ENCODE measurements around the gene RRAGC.
A peak's percentile ranks its signal among the peaks of the same experiment; 100 is the strongest.
"Not testable (repeated sequence)": the region's sequence is repeated elsewhere in the genome, so short reads cannot be mapped to it uniquely, and the experiment has no call there.

RRAGC gene

GRCh38 chr1:38852780-38853179 is 6.8 kb downstream of the RRAGC start:
- DNase-seq: no peak

GRCh38 chr1:38848071-38848470 is 11.5 kb downstream of the RRAGC start:
- no peak for DNase-seq

- DNase-seq: no peak
These were observed 13.4 kb downstream of the RRAGC start for GRCh38 chr1:38846210-38846609.

- not testable (repeated sequence) for DNase-seq
These were observed 14.5 kb downstream of the RRAGC start for GRCh38 chr1:38845088-38845487.

GRCh38 chr1:38840281-38840680 is 19.3 kb downstream of the RRAGC start:
- no peak for DNase-seq

- no peak for DNase-seq
These were observed 20.2 kb downstream of the RRAGC start for GRCh38 chr1:38839363-38839762.

- not testable (repeated sequence) for DNase-seq
These were observed 23.3 kb downstream of the RRAGC start for GRCh38 chr1:38836316-38836715.

- DNase-seq: no peak
These were observed 24.4 kb downstream of the RRAGC start for GRCh38 chr1:38834937-38835827.

- DNase-seq: no peak
These were observed 25.3 kb downstream of the RRAGC start for GRCh38 chr1:38834221-38834782.

- no peak for DNase-seq
These were observed 26.4 kb downstream of the RRAGC start for GRCh38 chr1:38833146-38833545.

GRCh38 chr1:38832370-38832734 is 27.2 kb downstream of the RRAGC start:
- no peak for DNase-seq

- no peak for DNase-seq
These were observed 27.7 kb downstream of the RRAGC start for GRCh38 chr1:38831731-38832369.

GRCh38 chr1:38829368-38829767 is 30.2 kb downstream of the RRAGC start:
- no peak for DNase-seq

- no peak for DNase-seq
These were observed 32.3 kb downstream of the RRAGC start for GRCh38 chr1:38827318-38827717.

- no peak for DNase-seq
These were observed 32.7 kb downstream of the RRAGC start for GRCh38 chr1:38826886-38827285.

- DNase-seq: no peak
These were observed 33.3 kb downstream of the RRAGC start for GRCh38 chr1:38826262-38826661.

GRCh38 chr1:38820860-38821259 is 38.7 kb downstream of the RRAGC start:
- no peak for DNase-seq

- no peak for DNase-seq
These were observed 40.1 kb downstream of the RRAGC start for GRCh38 chr1:38819516-38819915.

- no peak for DNase-seq
These were observed 40.5 kb downstream of the RRAGC start for GRCh38 chr1:38819040-38819439.

GRCh38 chr1:38818175-38818976 is 41.2 kb downstream of the RRAGC start:
- peak; percentile 63 for DNase-seq

GRCh38 chr1:38817267-38818174 is 42.1 kb downstream of the RRAGC start:
- no peak for DNase-seq
